Spleen (tissue), 7 donors: Measurements from ENCODE around the gene MAMSTR.
A peak's percentile ranks its signal among the peaks of the same experiment; 100 is the strongest.

ENCODE experiments used
- CTCF ChIP-seq, 11 experiments: fragments of 200-600 bp in 7 of 11; fragments of 450-650 bp in 4 of 11; sonication (generic) in 4 of 11; IDR thresholded peaks in 8 of 11; conservative IDR thresholded peaks in 3 of 11; 1 replicate in 7 of 11; 2 replicates in 4 of 11; pipeline versions ENCODE4 v1.4.0 to v1.8.0; 2016 to 2021; ENCODE audit warnings: antibody characterized with exemption in 11 of 11, inconsistent platforms in 4 of 11, mild to moderate bottlenecking in 1 of 11
- POLR2AphosphoS5 ChIP-seq, 3 donors: sonication (generic); formaldehyde crosslinking; IDR thresholded peaks; one replicate each; pipeline ENCODE4 v1.5.1; 2017; ENCODE audit warnings: antibody characterized with exemption in 3 of 3
- donor health status: DM: no; HTN: no; CAD: no; lungs with moderate emphysema.
- donor health status: DM: no; HTN: no; CAD: no.
- donor health status: DM: no; HTN: no; CAD: no.

GRCh38 chr19:48720613-48721296 lies 1.2 kb upstream of the MAMSTR start:
- no peak for TF ChIP-seq CTCF (IDR thresholded peaks at IDR 0.05 in 8 of 11, conservative IDR thresholded peaks at IDR 0.05 in 3 of 11)
- peak; percentile 83 to 88 (median 83) for TF ChIP-seq POLR2AphosphoS5 (IDR thresholded peaks at IDR 0.05)
